Measurements from ENCODE around the gene VPS26A.

DNA sequence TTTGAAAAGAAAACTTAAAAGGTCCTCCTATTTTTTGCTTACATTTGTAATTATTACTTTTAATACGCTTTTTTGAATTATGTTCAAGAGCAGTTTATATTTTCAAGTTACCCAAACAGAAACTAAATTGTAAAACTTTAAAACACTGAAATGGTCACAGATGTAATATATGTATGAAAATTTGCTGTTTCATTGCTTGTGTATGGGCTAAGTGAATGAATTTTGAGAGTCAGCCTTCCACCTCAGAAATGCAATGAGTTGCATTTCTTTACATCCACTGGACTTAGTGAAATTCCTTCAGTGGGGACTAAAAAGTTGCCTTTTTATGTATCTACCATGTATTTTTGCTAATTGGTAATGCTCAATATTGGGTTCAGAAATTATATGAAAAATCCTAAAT is 1.6 kb downstream of the VPS26A start:
- TF ChIP-seq POLR2A (IDR thresholded peaks at IDR 0.05; ENCODE audit: low read depth, low read length) (no peak), TAF1 (IDR thresholded peaks at IDR 0.05; ENCODE audit: borderline replicate concordance, low read depth, low read length) (no peak), POLR2AphosphoS5 (IDR thresholded peaks at IDR 0.05; ENCODE audit: low read depth, low read length) (no peak)

Data from GM12892 (cell line).